CD1c-positive myeloid dendritic cell (primary cell): ENCODE measurements around the gene KRTAP5-4.
"Not testable (repeated sequence)": the region's sequence is repeated elsewhere in the genome, so short reads cannot be mapped to it uniquely, and the experiment has no call there.

ENCODE experiments used
- DNase-seq: peaks from one replicate; pipeline ENCODE4 v3.0.0-alpha.2; 2016; ENCODE audit errors: extremely low spot score

The KRTAP5-4 gene

GRCh38 chr11:1637628-1638027, 15.7 kb upstream of the KRTAP5-4 start:
- DNase-seq: no peak

- no peak for DNase-seq
These were observed 14.5 kb upstream of the KRTAP5-4 start for GRCh38 chr11:1636291-1636950.

DNA sequence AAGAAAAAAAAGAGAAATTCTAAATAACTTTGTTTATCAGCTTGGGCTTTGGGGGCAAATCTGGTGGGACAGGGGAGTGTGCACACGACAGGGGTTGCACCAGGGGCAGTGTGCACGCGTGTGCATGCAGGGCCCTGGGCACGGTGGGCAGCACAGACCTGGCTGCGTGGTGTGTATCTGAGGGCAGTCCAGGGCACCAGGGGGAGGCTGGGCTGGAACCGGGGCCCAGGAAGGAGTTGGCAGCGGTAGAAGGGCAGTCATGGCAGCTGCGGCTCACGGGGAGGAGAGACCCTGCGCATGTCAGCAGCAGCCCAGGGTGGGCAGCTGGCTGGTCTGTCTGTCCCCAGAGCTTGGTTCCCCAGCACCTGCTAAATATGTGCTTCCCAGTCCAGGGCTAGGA, 11.9 kb upstream of the KRTAP5-4 start:
- DNase-seq: no peak

GRCh38 chr11:1632053-1632714, 10.2 kb upstream of the KRTAP5-4 start:
- no peak for DNase-seq

DNA sequence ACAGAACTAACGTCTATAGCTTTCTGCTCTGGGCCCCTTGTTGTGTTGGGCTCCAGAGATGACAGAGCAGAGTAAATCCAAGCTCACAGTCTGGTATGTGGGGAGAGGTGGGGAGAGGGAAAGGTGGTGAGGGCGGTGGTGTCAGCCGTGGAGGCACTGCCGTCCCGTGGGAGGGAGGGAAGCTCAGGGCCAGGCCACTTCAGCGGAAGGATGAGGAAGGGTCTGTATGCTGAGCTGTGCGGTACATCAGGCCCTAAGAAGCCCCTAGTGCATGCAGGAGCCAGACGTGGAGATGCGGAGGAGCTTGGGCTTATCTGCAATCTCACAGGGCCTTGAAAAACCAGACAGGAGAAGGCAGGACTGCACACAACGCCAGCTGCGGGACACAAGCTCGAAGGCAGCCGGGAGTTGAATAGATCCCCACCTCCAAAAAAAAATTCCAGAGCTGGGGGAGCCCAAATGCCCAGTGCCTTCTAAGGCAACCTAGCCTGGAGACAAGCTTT, 9.2 kb upstream of the KRTAP5-4 start:
- DNase-seq: no peak

- no peak for DNase-seq
These were observed 8.3 kb upstream of the KRTAP5-4 start for GRCh38 chr11:1630271-1630670.

DNA sequence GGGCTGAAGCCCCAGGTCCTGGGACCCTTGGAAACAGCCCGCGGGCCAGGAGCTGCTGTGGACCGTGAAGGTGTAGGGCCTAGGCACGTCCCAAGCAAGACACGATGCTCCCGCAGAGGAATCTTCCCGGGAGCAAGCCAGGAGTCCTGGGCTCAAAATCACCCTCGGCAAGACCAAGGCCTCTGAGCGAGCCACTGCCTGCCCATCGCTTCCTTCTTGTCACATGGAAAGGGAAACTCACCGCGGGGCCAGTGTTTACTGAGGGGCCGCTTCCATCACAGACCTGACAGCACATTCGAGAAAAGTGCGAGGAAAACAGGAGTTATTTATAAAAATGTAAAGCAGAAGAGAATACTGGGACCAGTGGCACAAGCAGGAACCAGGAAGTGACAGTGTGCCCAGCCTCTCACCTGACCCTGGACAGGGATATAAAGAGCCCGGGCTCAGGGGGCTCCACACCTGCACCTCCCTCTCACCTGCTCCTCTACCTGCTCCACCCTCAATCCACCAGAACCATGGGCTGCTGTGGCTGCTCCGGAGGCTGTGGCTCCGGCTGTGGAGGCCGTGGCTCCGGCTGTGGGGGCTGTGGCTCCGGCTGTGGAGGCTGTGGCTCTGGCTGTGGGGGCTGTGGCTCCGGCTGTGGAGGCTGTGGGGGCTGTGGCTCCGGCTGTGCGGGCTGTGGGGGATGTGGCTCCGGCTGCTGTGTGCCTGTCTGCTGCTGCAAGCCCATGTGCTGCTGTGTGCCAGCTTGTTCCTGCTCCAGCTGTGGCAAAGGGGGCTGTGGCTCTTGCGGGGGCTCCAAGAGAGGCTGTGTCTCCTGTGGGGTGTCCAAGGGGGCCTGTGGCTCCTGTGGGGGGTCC, 7.6 kb upstream of the KRTAP5-4 start, which contains the start of gene KRTAP5-5:
TSS of gene KRTAP5-5 (plus strand) at position 450 of the 860 bp plus-strand sequence. CDS start at position 516, 66 bp downstream.
- no peak for DNase-seq

DNA sequence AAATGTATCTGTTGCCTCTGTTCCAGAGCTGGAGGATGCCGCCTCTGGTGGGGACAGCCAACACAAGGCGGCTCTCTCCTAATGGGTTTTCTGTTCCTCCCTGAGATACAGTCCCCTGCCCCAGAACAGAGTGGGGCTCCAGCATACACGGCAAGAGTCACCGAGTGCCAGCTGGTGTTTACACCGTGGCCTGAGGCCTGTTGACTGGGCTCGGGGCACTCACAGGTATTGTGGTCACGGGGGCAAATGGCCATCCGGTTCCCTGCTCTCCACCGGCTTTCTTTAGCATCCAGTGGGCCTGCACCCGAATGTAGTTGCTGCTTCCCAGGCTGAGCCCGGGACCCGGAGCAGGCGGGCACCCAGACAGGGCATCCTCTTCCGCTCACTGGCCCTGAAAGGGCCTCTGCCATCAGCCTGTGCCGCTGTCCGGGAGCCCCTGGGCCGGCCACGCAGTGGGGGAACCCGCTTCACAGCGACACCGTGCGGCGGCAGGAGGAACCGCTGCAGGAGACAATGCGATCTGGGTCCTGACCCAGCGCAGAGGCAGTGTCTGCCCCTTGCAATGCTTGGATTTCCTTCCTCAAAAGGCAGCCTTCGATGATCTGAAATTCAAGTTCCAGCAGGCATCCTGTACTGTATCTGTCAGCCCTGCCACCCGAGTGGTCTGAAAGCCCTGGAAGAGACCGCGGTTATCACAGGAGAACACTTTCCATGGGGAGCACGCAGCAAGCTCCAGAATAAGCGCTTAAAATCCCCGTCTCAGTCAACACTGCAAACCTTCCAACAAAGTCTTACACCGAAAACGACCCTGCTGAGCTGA, 6.8 kb upstream of the KRTAP5-4 start:
- DNase-seq: peak; percentile 46

DNA sequence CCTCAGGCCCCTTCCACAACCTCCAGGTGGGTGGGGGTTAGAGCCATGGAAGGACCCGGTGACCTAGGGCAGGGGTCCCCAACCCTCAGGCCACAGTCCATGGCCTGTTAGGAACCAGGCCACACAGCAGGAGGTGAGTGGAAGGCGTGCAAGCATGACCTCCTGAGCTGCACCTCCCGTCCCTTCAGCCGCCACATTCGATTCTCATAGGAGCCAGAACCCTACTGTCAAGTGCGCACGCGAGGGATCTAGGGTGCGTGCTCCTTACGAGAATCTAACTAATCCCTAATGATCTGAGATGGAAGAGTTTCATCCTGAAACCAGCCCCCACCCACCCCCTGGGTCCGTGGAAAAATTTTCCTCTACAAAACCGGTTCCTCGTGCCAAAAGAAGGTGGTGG, 3.6 kb upstream of the KRTAP5-4 start:
- no peak for DNase-seq

DNA sequence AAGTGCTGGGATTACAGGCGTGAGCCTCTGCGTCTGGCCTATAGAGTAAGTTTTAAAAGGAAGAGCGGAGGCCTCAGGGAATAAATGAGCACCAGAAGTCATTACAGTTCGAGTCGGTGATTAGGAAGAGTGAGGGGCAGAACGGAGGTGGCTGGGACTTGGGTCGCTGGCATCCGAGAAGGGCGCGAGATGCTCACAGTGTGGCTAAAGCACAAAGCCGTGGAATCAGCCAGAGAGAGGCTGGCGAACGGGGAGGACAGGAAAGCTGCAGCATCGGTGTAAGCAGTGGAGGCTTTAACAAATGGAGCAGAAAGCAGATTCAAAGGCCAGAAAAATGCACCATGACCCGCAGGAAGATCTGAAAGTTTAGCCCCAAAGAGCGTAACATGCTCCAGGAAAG, 2.7 kb upstream of the KRTAP5-4 start:
- DNase-seq: no peak

DNA sequence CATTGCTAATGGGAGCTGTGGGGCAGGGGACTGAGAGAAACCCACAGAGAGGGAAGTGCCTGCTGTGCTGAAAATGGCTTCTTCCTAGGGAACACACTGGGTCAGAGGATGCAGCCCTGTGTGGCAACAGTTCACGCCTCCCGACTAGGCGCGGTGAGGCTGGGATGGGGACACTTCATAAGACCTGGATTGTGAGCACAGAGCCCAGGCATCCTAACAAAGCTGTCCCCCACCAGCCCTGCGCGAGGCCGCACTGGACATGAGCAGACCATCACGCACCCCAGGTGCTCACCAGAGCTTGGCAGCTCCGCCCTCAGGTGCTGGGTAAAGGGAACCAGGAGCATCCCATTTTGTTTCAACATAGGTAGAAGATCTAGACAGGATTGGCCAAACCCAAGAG, 1.8 kb upstream of the KRTAP5-4 start:
- DNase-seq: no peak

- peak; percentile 61 for DNase-seq
These were observed 2.5 kb downstream of the KRTAP5-4 start for GRCh38 chr11:1619449-1619848.

- DNase-seq: no peak
These were observed 3.7 kb downstream of the KRTAP5-4 start for GRCh38 chr11:1618231-1618630.

DNA sequence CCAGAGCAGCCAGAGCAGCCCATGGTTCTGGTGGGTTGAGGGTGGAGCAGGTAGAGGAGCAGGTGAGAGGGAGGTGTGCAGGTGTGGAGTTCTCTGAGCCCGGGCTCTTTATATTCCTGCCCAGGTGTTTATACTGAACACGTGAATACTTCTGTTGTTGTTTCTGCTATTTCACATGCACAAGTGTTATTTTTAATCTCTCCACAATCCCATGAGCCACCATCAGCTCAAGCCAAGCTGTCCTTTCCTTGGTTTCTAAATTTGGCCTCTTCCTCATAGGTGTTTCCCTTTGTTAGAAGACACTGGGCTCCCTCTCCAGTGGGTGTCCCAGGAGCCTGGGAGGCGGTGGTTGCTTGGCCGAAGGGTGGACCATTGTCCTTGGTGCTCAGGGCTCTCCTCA, 13.6 kb downstream of the KRTAP5-4 start, which contains the start of gene KRTAP5-3:
TSS of gene KRTAP5-3 (minus strand) at position 101 of the 400 bp plus-strand sequence. CDS start at position 23, 78 bp downstream.
- DNase-seq: no peak

- not testable (repeated sequence) for DNase-seq
These were observed 14.0 kb downstream of the KRTAP5-4 start for GRCh38 chr11:1607901-1608300.

DNA sequence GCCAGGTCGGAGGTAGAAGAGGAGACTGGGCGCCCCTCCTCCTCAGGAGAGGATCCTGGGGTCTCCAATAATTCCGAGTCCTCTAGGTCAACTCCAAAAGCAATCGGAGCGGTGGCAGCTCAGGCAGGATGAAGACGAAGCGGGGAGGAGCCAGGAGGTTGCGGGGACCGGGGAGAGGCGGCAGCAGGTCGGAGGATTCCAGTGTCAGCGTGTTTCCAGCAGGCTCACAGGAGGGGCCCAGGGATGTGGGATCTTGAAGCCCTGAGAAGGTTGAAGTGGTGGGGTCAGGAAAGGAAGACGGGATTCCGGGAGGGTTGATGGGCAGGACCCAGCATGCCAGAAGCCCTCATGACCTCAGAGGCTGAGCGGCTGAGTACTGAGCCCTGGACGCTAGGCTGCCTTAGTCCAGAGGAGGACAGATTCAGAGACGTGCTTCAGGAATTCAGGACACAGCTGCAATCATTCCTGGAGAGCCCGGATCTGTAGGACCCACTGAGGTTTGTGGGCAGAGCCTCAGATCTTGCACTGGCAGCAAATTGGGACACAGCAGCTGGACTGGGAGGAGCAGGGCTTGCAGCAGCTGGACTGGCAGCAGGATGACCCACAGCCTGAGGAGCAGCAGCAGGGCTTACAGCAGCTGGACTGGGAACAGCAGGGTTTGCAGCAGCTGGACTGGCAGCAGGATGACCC, 14.6 kb downstream of the KRTAP5-4 start:
- DNase-seq: not testable (repeated sequence)

GRCh38 chr11:1605923-1606322, 16.0 kb downstream of the KRTAP5-4 start:
- not testable (repeated sequence) for DNase-seq

DNA sequence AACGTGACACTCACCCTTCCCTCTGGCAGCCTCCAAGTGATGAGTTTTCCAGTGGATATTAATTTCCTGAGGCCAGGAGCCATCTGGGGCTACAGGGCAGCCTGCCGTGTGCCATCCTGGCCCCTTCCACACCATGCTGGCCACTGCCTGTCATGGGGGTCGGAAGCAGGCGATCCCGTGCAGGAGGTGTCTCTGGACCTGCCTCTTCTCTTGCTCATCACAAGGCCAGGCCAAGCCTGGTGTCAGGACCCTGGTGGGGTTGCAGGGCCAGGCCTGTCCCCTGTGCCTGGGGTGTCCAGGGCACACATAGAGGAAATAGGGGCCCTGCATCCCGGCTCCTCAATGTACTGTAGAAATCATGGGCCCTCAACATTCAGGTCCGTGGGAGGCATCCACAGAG, 17.2 kb downstream of the KRTAP5-4 start:
- no peak for DNase-seq

DNA sequence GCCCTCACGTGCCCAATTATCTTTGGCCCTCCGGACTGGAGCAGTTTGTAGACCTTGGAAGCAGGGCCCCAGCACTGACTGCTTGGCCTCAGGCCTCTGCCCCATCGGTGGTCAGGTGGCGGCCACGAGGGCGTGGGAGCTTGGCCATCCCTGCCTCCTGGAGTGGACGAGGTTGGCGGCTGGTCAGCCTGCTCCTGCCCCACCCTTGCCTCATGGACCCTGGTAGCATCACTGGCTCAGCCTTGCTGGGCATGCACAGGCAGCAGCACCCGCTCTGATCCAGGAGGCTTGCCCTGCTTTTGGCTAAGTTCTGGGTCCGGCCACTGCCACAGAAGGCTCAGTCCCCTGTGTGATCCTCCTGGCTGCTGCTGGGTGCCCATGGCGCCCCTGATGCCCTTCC, 17.8 kb downstream of the KRTAP5-4 start:
- no peak for DNase-seq

GRCh38 chr11:1603629-1604028, 18.3 kb downstream of the KRTAP5-4 start:
- no peak for DNase-seq

GRCh38 chr11:1601663-1602062, 20.3 kb downstream of the KRTAP5-4 start:
- not testable (repeated sequence) for DNase-seq
